GM19452 (cell line): ENCODE results near the gene APH1B.

Experiments used
- ATAC-seq: cut with Tn5 transposase; IDR thresholded peaks from one replicate; pipeline ENCODE4 v1.9.1; 2021; ENCODE audit not compliant: unreplicated experiment

The APH1B gene

GRCh38 chr15:63251701-63252100 is 25.7 kb upstream of the APH1B start:
- no peak for ATAC-seq

- no peak for ATAC-seq
Observed at GRCh38 chr15:63252292-63252691, 25.1 kb upstream of the APH1B start.

- no peak for ATAC-seq
Observed at GRCh38 chr15:63254991-63255390, 22.4 kb upstream of the APH1B start.

GRCh38 chr15:63255489-63255990 is 21.9 kb upstream of the APH1B start:
- no peak for ATAC-seq

GRCh38 chr15:63256433-63257274 is 20.8 kb upstream of the APH1B start:
- no peak for ATAC-seq

- ATAC-seq: no peak
Observed at GRCh38 chr15:63258658-63259057, 18.7 kb upstream of the APH1B start.

GRCh38 chr15:63260791-63261190 is 16.6 kb upstream of the APH1B start:
- no peak for ATAC-seq

- no peak for ATAC-seq
Observed at GRCh38 chr15:63261311-63261710, 16.1 kb upstream of the APH1B start.

- no peak for ATAC-seq
Observed at GRCh38 chr15:63263519-63263918, 13.9 kb upstream of the APH1B start.

GRCh38 chr15:63264688-63265293 is 12.6 kb upstream of the APH1B start:
- ATAC-seq: no peak

- ATAC-seq: no peak
Observed at GRCh38 chr15:63274427-63274826, 3.0 kb upstream of the APH1B start.

GRCh38 chr15:63276342-63277037 is 915 bp upstream of the APH1B start:
- ATAC-seq: peak; percentile 13

GRCh38 chr15:63277893-63278456 is 570 bp downstream of the APH1B start:
- no peak for ATAC-seq

- ATAC-seq: no peak
Observed at GRCh38 chr15:63283126-63283525, 5.7 kb downstream of the APH1B start.

- no peak for ATAC-seq
Observed at GRCh38 chr15:63284335-63284734, 6.9 kb downstream of the APH1B start.

- ATAC-seq: no peak
Observed at GRCh38 chr15:63287109-63287508, 9.7 kb downstream of the APH1B start.

GRCh38 chr15:63288342-63288741 is 10.9 kb downstream of the APH1B start:
- no peak for ATAC-seq

GRCh38 chr15:63288778-63289378 is 11.5 kb downstream of the APH1B start:
- ATAC-seq: no peak

- no peak for ATAC-seq
Observed at GRCh38 chr15:63291507-63291906, 14.1 kb downstream of the APH1B start.

- no peak for ATAC-seq
Observed at GRCh38 chr15:63292241-63292640, 14.8 kb downstream of the APH1B start.

GRCh38 chr15:63292771-63293170 is 15.4 kb downstream of the APH1B start:
- ATAC-seq: no peak
